Upper lobe of left lung (tissue), 6 donors: ENCODE data around the gene SEPTIN10. TPM values are rescaled to one million over a fixed set of nuclear protein-coding genes. Genes with fewer than 3 reads are reported as not detected.

Experiments
- ATAC-seq, 2 donors: fragments of 200-7000 bp; cut with Tn5 transposase; one replicate each; pipeline ENCODE4 v1.9.1; 2022; ENCODE audit warnings: mild to moderate bottlenecking in 2 of 2, moderate library complexity in 2 of 2; ENCODE audit not compliant: low FRiP score in 2 of 2
- DNase-seq, 2 donors: peaks; one replicate each; pipeline ENCODE4 v3.0.0-alpha.2; 2019 to 2020
- H3K27ac ChIP-seq, 4 donors: fragments of 200-600 bp; sonication (generic); one replicate each; pipeline ENCODE4 v1.5.1; 2016 to 2019
- H3K27me3 ChIP-seq, 4 donors: fragments of 200-600 bp; sonication (generic); one replicate each; pipeline ENCODE4 v1.5.1; 2017 to 2019
- H3K36me3 ChIP-seq, 4 donors: fragments of 200-600 bp; sonication (generic); one replicate each; pipeline ENCODE4 v1.5.1; 2016 to 2019
- H3K4me1 ChIP-seq, 4 donors: fragments of 200-600 bp; sonication (generic); one replicate each; pipeline ENCODE4 v1.5.1; 2018 to 2019
- H3K4me3 ChIP-seq, 4 donors: fragments of 200-600 bp; sonication (generic); one replicate each; pipeline ENCODE4 v1.5.1; 2017 to 2019; ENCODE audit warnings: mild to moderate bottlenecking in 2 of 4, moderate library complexity in 1 of 4
- H3K9me3 ChIP-seq, 4 donors: fragments of 200-600 bp; sonication (generic); one replicate each; pipeline ENCODE4 v1.5.1; 2018 to 2019
- CTCF ChIP-seq, 6 experiments: fragments of 450-650 bp in 4 of 6; fragments of 200-600 bp in 2 of 6; sonication (generic) in 2 of 6; IDR thresholded peaks; one replicate each; pipeline ENCODE4 v1.5.1; 2016 to 2019; ENCODE audit warnings: antibody characterized with exemption in 6 of 6
- EP300 ChIP-seq, 4 donors: sonication (generic); formaldehyde crosslinking; IDR thresholded peaks; one replicate each; pipeline ENCODE4 v1.5.1; 2017; ENCODE audit warnings: antibody characterized with exemption in 4 of 4, control low read depth in 2 of 4
- POLR2A ChIP-seq, 4 donors: fragments of 450-650 bp; IDR thresholded peaks; one replicate each; pipeline ENCODE4 v1.5.1; 2016 to 2017; ENCODE audit warnings: antibody characterized with exemption in 4 of 4, mild to moderate bottlenecking in 2 of 4
- POLR2AphosphoS5 ChIP-seq, 2 donors: sonication (generic); formaldehyde crosslinking; IDR thresholded peaks; one replicate each; pipeline ENCODE4 v1.5.1; 2017; ENCODE audit warnings: antibody characterized with exemption in 2 of 2
- WGBS, 2 donors: methylation state at CpG; one replicate each; pipeline ENCODE4 v1.1.5; 2017 to 2018; 5-methylcytosine and 5-hydroxymethylcytosine counted together
- total RNA-seq, 6 donors: library from RNA; depleted of rRNA in 4 of 6; stranded (reverse); fragments of >200 nt in 4 of 6; gene quantifications; one replicate each; pipeline versions ENCODE4 v1.1.0 to v1.2.1, GENCODE V29; 2016 to 2021
- donor health status: DM: no; HTN: no; CAD: no; lungs with moderate emphysema.
- donor health status: DM: no; HTN: yes; CAD: no; lungs with severe emphysema.

The SEPTIN10 gene
- total RNA-seq, 6 donors from 2014 or later = 60.8 to 135 (median 88.5) TPM

- 50 to 59% methylated on average over 8 of the region's 8 CpGs for WGBS, 2 donors
- no peak for TF ChIP-seq CTCF (IDR thresholded peaks at IDR 0.05)
- no peak for TF ChIP-seq EP300 (IDR thresholded peaks at IDR 0.05)
- no peak for TF ChIP-seq POLR2A (IDR thresholded peaks at IDR 0.05)
- no peak for TF ChIP-seq POLR2AphosphoS5 (IDR thresholded peaks at IDR 0.05)
- Histone ChIP-seq H3K9me3 (no peaks in the 10 kb centered on the region), H3K27me3 (no peaks in the 10 kb centered on the region), H3K4me3 (no peak overlapping the region), H3K36me3 (peaks cover 0 to 13% (median 4%) of the 10 kb centered on the region in 4 donors), H3K4me1 (peaks cover 8 to 22% (median 19%) of the 10 kb centered on the region in 4 donors), H3K27ac (peak overlapping the region in 1 of 4 donors; percentile 38)
- no peak for ATAC-seq
- DNase-seq = no peak
Measured at GRCh38 chr2:109497463-109497862, 116.3 kb downstream of the SEPTIN10 start.

DNA sequence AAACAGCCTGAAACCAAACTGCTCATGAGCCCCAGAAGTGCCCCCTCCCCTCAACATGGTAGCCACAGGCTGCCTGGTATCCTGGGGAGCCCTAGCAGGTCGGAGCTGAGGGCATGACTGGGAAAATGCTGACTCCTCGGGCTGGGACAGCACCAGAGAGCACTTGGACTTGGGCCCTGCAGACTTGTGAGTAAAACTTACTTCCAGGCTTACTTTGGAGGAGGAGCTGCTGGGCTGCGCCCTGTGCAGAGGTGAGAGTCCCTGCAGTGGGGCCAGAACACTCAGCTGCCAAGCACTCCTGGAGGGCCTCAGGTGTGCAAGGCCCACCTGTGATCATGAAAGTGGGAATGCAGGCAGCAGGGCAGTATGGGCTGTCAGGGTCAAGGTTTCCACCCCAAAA lies 119.4 kb downstream of the SEPTIN10 start:
- WGBS, 2 donors = 80% methylated on average over 3 of the region's 3 CpGs; no CpG with 5 or more reads in 1 of the 2 donors
- H3K4me1 ChIP-seq = peaks cover 8 to 22% (median 14%) of the 10 kb centered on the region in 4 donors
- ATAC-seq (no peak), DNase-seq (no peak)
- no peak overlapping the region for H3K4me3 ChIP-seq
- H3K27ac ChIP-seq = no peak overlapping the region
- TF ChIP-seq POLR2AphosphoS5 (IDR thresholded peaks at IDR 0.05) (no peak), POLR2A (IDR thresholded peaks at IDR 0.05) (no peak), EP300 (IDR thresholded peaks at IDR 0.05) (no peak), CTCF (IDR thresholded peaks at IDR 0.05) (no peak)
- no peaks in the 10 kb centered on the region for H3K9me3 ChIP-seq
- peaks cover 0 to 15% (median 7%) of the 10 kb centered on the region in 4 donors for H3K36me3 ChIP-seq
- no peaks in the 10 kb centered on the region for H3K27me3 ChIP-seq

DNA sequence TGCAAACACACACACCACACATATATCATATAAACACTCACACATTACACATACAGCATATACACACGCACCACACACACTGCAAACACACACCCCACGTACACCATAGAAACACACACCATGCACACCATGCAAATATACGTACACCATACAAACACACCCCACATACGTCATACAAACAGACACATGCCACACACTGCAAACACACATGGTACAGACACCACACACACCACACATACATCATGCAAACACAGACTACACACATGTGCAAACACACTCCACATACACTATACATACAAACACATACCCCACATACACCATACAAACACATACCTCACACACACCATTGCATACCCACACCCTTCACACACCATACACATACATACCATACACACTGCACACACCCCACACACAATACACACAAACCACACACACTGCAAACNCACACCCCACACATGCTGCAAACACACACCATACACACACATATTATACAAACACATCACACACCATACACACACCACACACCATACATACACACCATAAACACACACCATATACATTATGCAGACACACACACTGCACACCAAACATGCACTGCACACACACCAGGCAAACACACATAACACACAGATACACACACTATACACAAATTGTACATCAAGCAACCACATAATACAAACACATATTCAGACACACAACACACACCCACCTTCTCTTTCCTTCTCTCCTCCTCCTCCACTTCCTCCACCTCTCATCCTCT lies 120.4 kb downstream of the SEPTIN10 start:
- ATAC-seq (no peak), DNase-seq (no peak)
- Histone ChIP-seq H3K27ac (no peak overlapping the region), H3K36me3 (peaks cover 0 to 15% (median 7%) of the 10 kb centered on the region in 4 donors), H3K27me3 (no peaks in the 10 kb centered on the region), H3K4me3 (no peak overlapping the region), H3K9me3 (no peaks in the 10 kb centered on the region), H3K4me1 (peaks cover 6 to 22% (median 9%) of the 10 kb centered on the region in 4 donors)
- TF ChIP-seq POLR2A (IDR thresholded peaks at IDR 0.05) = no peak
- TF ChIP-seq POLR2AphosphoS5 (IDR thresholded peaks at IDR 0.05) = no peak
- TF ChIP-seq EP300 (IDR thresholded peaks at IDR 0.05) = no peak
- TF ChIP-seq CTCF (IDR thresholded peaks at IDR 0.05) = no peak
- WGBS, 2 donors = 50 to 78% methylated on average over 4 of the region's 4 CpGs

Other genes with a start within 250 kb of the SEPTIN10 start
- gene SOWAHC, start 398 bp upstream of the SEPTIN10 start, total RNA-seq = 10 to 100 TPM; 17.8 to 30.7 (median 24.7) TPM
- gene RGPD5, start 180.3 kb upstream of the SEPTIN10 start, total RNA-seq = 100 to 1,000 TPM in 1 of 6 donors, 10 to 100 TPM in 4, 1 to 10 TPM in 1; 9.1 to 270 (median 34.6) TPM